GM12878 (cell line): Measurements from ENCODE around the gene NTMT2. TPM values are rescaled to one million over a fixed set of nuclear protein-coding genes. Genes with fewer than 3 reads are reported as not detected.

ENCODE experiments used
- ATAC-seq: fragments of 200-7000 bp; cut with Tn5 transposase; 3 replicates; pipeline ENCODE4 v1.9.1; 2020; ENCODE audit warnings: mild to moderate bottlenecking, moderate library complexity
- BruUV-seq: library from RNA; stranded (reverse); fragments of 400-500 nt; replicated peaks from 2 replicates; lab custom pipeline; 2021; lab: Mats Ljungman, UMichigan
- CTCF ChIA-PET: fragments of 300-600 bp; sonication (Branson Sonifier 250); formaldehyde crosslinking; extraction: SDS; loops from one replicate; lab custom pipeline; 2021; ENCODE audit warnings: inconsistent platforms; lab: Yijun Ruan, JAX
- POLR2A ChIA-PET: fragments of 350-600 bp; formaldehyde crosslinking; extraction: SDS; loops from one replicate; lab custom pipeline; 2021; ENCODE audit warnings: inconsistent platforms; lab: Charles Lee
- RAD21 ChIA-PET: fragments of 300-600 bp; sonication (Branson Sonifier 250); formaldehyde crosslinking; loops from one replicate; lab custom pipeline; 2023; ENCODE audit warnings: antibody characterized with exemption; ENCODE audit not compliant: unreplicated experiment; lab: Charles Lee
- SMC1A ChIA-PET: fragments of 300-600 bp; sonication (Branson Sonifier 250); formaldehyde crosslinking; loops from one replicate; lab custom pipeline; 2023; ENCODE audit not compliant: unreplicated experiment, uncharacterized antibody; lab: Charles Lee
- DNase-seq: peaks from one replicate; pipeline ENCODE4 v3.0.0-alpha.2; 2011; ENCODE audit warnings: low read depth, low spot score
- FAIRE-seq: peaks from 3 replicates; lab custom pipeline; 2011; peaks lifted over from hg19 to GRCh38; lab: Jason Lieb, UNC
- H2AFZ ChIP-seq: 2 replicates; pipeline ENCODE4 v1.6.0; 2011; ENCODE audit warnings: low read depth, low read length, control low read depth; ENCODE audit not compliant: control insufficient read depth
- H3K27ac ChIP-seq: 2 replicates; pipeline ENCODE4 v1.5.1; 2011; ENCODE audit warnings: control low read depth; ENCODE audit not compliant: control insufficient read depth, insufficient read depth
- H3K27me3 ChIP-seq, 2 experiments: replicated peaks in 1 of 2; 2 replicates each; pipeline versions ENCODE4 v1.6.0 to v1.6.1; 2011; ENCODE audit warnings: low read length in 1 of 2; ENCODE audit not compliant: control insufficient read depth in 2 of 2, insufficient read depth in 2 of 2
- H3K36me3 ChIP-seq, 2 experiments: 2 replicates each; pipeline ENCODE4 v1.5.1; 2011; ENCODE audit warnings: low read length in 1 of 2; ENCODE audit not compliant: control insufficient read depth in 2 of 2, insufficient read depth in 2 of 2
- H3K4me1 ChIP-seq: 2 replicates; pipeline ENCODE4 v1.6.1; 2011; ENCODE audit warnings: mild to moderate bottlenecking, low read length, moderate library complexity, mixed read lengths; ENCODE audit not compliant: control insufficient read depth, insufficient read depth
- H3K4me2 ChIP-seq: 2 replicates; pipeline ENCODE4 v1.6.0; 2011; ENCODE audit warnings: control low read depth; ENCODE audit not compliant: control insufficient read depth, insufficient read depth
- H3K4me3 ChIP-seq: fragments of 200-600 bp; sonication (generic); 2 replicates; pipeline ENCODE4 v1.5.1; 2016
- H3K79me2 ChIP-seq: 2 replicates; pipeline ENCODE4 v1.6.0; 2011; ENCODE audit warnings: low read length; ENCODE audit not compliant: control insufficient read depth, insufficient read depth
- H3K9ac ChIP-seq: 2 replicates; pipeline ENCODE4 v1.8.0; 2011; ENCODE audit warnings: low read length, control low read depth, mixed read lengths; ENCODE audit not compliant: control insufficient read depth, insufficient read depth
- H3K9me3 ChIP-seq: replicated peaks from 3 replicates; pipeline ENCODE4 v1.5.1; 2011; ENCODE audit warnings: mild to moderate bottlenecking, low read length; ENCODE audit not compliant: control insufficient read depth, insufficient read depth
- H4K20me1 ChIP-seq: 2 replicates; pipeline ENCODE4 v1.6.0; 2011; ENCODE audit not compliant: control insufficient read depth, insufficient read depth
- EGR1 ChIP-seq, 2 experiments: IDR thresholded peaks; 1 replicate in 1 of 2; 2 replicates in 1 of 2; pipeline ENCODE4 v1.6.1; 2011 to 2012; ENCODE audit warnings: low read depth in 2 of 2, low read length in 2 of 2, borderline replicate concordance in 1 of 2, mild to moderate bottlenecking in 1 of 2, moderate library complexity in 1 of 2
- HCFC1 ChIP-seq: fragments of 150-350 bp; IDR thresholded peaks from 2 replicates; pipeline ENCODE4 v1.6.1; 2014; ENCODE audit warnings: low read length
- KAT2A ChIP-seq: conservative IDR thresholded peaks from 2 replicates; pipeline ENCODE4 v1.6.1; 2011; ENCODE audit warnings: low read depth, low read length; ENCODE audit not compliant: control insufficient read depth
- LARP7 ChIP-seq: fragments of 450-650 bp; IDR thresholded peaks from 2 replicates; pipeline ENCODE4 v1.6.1; 2017; ENCODE audit warnings: mild to moderate bottlenecking
- MTA3 ChIP-seq: IDR thresholded peaks from 2 replicates; pipeline ENCODE4 v1.6.1; 2012; ENCODE audit warnings: low read length, inconsistent platforms, borderline replicate concordance
- MYC ChIP-seq: IDR thresholded peaks from 2 replicates; pipeline ENCODE4 v1.6.1; 2011; ENCODE audit warnings: mild to moderate bottlenecking, low read length, moderate library complexity, inconsistent platforms; ENCODE audit not compliant: insufficient read depth, insufficient replicate concordance, insufficient read length, severe bottlenecking
- RFX5 ChIP-seq: IDR thresholded peaks from 2 replicates; pipeline ENCODE4 v1.6.1; 2011; ENCODE audit warnings: low read depth, low read length, improper control_type of control experiment
- RUNX3 ChIP-seq: IDR thresholded peaks from 2 replicates; pipeline ENCODE4 v1.6.1; 2012; ENCODE audit warnings: low read length, inconsistent platforms
- SIX5 ChIP-seq: IDR thresholded peaks from 2 replicates; pipeline ENCODE4 v1.6.1; 2011; ENCODE audit warnings: mild to moderate bottlenecking, low read depth, low read length, moderate library complexity; ENCODE audit not compliant: severe bottlenecking
- SPI1 ChIP-seq: IDR thresholded peaks from 2 replicates; pipeline ENCODE4 v1.6.1; 2011; ENCODE audit warnings: low read depth, mild to moderate bottlenecking, low read length, moderate library complexity, borderline replicate concordance; ENCODE audit not compliant: insufficient read depth
- SUPT20H ChIP-seq: IDR thresholded peaks from 2 replicates; pipeline ENCODE4 v1.6.1; 2011; ENCODE audit warnings: low read depth, mild to moderate bottlenecking, low read length, moderate library complexity, borderline replicate concordance; ENCODE audit not compliant: control insufficient read depth
- WGBS: methylation state at CpG from one replicate; pipeline ENCODE4 v1.1.6; 2016; ENCODE audit warnings: low lambda C conversion rate; ENCODE audit not compliant: insufficient replicate concordance, insufficient coverage; ENCODE audit errors: missing lambda C conversion rate; 5-methylcytosine and 5-hydroxymethylcytosine counted together
- in situ Hi-C: fragments of 300-500 bp; cut with MboI; formaldehyde crosslinking; loops from 9 replicates; pipeline ENCODE4 v1.14.3; 2018; ENCODE audit warnings: mixed read lengths
- intact Hi-C: fragments of 100-400 bp; cut with micrococcal nuclease; formaldehyde crosslinking; loops from one replicate; pipeline ENCODE4 v1.14.2; 2022; ENCODE audit not compliant: unreplicated experiment
- polyA plus RNA-seq, 11 experiments: library from polyadenylated mRNA; depleted of rRNA in 4 of 11; unstranded in 6 of 11; stranded (reverse) in 5 of 11; fragments of >200 nt; fragmentation: Nextera tagmentation in 4 of 11; fragmentation: Illumina TruSeq in 1 of 11; extraction: Ambion mirVana in 4 of 11; extraction: Trizol in 1 of 11; gene quantifications; 1 replicate in 1 of 11; 2 replicates in 10 of 11; pipeline versions ENCODE4 v1.2.1 to v1.2.3, GENCODE V29; 2011 to 2016; ENCODE audit warnings: inconsistent platforms in 2 of 11, missing spikeins in 2 of 11, low read depth in 1 of 11
- total RNA-seq, 4 experiments: library from RNA; depleted of rRNA in 3 of 4; stranded (reverse); fragments of >200 nt in 3 of 4; fragmentation: Illumina TruSeq in 1 of 4; extraction: Trizol in 1 of 4; gene quantifications; 2 replicates each; pipeline versions ENCODE4 v1.2.1 to v1.2.3, GENCODE V29; 2013 to 2021
- TF ChIP-seq, protein P1 (sequence below): IDR thresholded peaks from 2 replicates; pipeline ENCODE4 v1.6.1; 2012; ENCODE audit warnings: low read length, inconsistent platforms
- TF ChIP-seq, protein P2 (sequence below): fragments of 450-650 bp; IDR thresholded peaks from 2 replicates; pipeline ENCODE4 v1.6.1; 2017; ENCODE audit warnings: mild to moderate bottlenecking, moderate library complexity
- TF ChIP-seq, protein P3 (sequence below): fragments of 450-650 bp; formaldehyde crosslinking; IDR thresholded peaks from 2 replicates; pipeline ENCODE4 v1.5.0; 2022; ENCODE audit warnings: mild to moderate bottlenecking, missing genetic modification characterization

Gene NTMT2
- total and polyA plus RNA-seq, 10 of the 15 experiments (the other 5 are each of a cell fraction or from before 2014, with no cell fraction given) = not detected

DNA sequence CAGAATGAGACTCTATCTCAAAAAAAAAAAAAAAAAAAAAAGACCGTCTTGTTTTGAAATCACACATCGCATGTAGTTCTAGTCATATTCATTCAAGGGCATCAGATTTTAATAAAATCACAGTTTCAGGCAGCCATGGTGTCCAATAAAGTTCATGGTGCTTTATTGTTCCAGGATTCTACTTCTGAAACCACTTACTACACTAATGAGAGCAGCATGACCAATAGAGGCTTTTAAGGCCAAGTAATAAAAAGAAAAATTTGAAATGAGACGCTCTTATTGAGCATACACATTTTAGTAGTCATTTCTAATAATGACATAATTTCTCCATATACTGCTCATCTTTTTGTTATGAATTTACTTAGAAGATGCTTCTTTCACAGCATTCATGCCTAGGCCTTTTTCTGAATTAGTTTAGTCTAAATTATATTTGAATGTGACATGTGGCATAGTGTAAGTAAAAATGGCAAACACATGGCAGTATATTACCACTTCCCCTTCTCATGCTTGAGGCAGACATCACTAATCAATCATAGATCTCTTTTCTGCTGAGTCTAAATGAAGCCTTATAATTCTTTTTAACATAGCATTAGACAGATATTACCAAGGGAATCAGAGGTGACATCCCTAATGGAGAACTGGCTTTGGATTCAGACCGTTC lies 18.5 kb downstream of the NTMT2 start:
- DNase-seq = no peak
- H3K9me3 ChIP-seq = no peaks in the 10 kb centered on the region
- peak; percentile 46; the same call in 2 of the 3 replicates for ATAC-seq
- 14% methylated on average over 4 of the region's 4 CpGs for WGBS
- H3K4me1 ChIP-seq = no peaks in the 10 kb centered on the region
- ChIA-PET SMC1A (interaction anchor here (1.1 kb wide), 1 partner anchor 17 kb away, joined by 4 read pairs; no protein-coding TSS in a partner anchor), CTCF (interaction anchor here (1.8 kb wide), 1 partner anchor 64 kb away, joined by 4 read pairs; no protein-coding TSS in a partner anchor), POLR2A (interaction anchor here (0.6 to 0.7 kb wide), 2 partner anchors 190 to 705 kb away, joined by 3 to 7 read pairs; no protein-coding TSS in a partner anchor), RAD21 (interaction anchor here (0.7 kb wide), 1 partner anchor 32 kb away, joined by 3 read pairs; no protein-coding TSS in a partner anchor)
- no TSS peak for BruUV-seq
- no peaks in the 10 kb centered on the region for H3K79me2 ChIP-seq
- no peaks in the 10 kb centered on the region for H3K27me3 ChIP-seq
- intact Hi-C loops (no loop called here), in situ Hi-C loops (no loop called here)
- no peak overlapping the region for H3K4me2 ChIP-seq
- no peak for FAIRE-seq
- H4K20me1 ChIP-seq = no peaks in the 10 kb centered on the region
- H2AFZ ChIP-seq = no peak overlapping the region; the same call in 1 of the 2 replicates
- no peaks in the 10 kb centered on the region for H3K36me3 ChIP-seq
- H3K4me3 ChIP-seq = no peak overlapping the region
- no peak overlapping the region for H3K27ac ChIP-seq
- no peak overlapping the region for H3K9ac ChIP-seq
- TF ChIP-seq, protein P1, sequence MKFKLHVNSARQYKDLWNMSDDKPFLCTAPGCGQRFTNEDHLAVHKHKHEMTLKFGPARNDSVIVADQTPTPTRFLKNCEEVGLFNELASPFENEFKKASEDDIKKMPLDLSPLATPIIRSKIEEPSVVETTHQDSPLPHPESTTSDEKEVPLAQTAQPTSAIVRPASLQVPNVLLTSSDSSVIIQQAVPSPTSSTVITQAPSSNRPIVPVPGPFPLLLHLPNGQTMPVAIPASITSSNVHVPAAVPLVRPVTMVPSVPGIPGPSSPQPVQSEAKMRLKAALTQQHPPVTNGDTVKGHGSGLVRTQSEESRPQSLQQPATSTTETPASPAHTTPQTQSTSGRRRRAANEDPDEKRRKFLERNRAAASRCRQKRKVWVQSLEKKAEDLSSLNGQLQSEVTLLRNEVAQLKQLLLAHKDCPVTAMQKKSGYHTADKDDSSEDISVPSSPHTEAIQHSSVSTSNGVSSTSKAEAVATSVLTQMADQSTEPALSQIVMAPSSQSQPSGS = no peak
- TF ChIP-seq MTA3 = no peak
- peak; percentile 60; the same call in 1 of the 2 replicates for TF ChIP-seq SPI1
- TF ChIP-seq RFX5 = no peak
- no peak for TF ChIP-seq EGR1 (IDR thresholded peaks at IDR 0.05; ENCODE audit: borderline replicate concordance in 1 of 2, low read depth in 2 of 2, low read length in 2 of 2)
- TF ChIP-seq SIX5 = no peak
- TF ChIP-seq HCFC1 = no peak
- no peak for TF ChIP-seq RUNX3
- TF ChIP-seq, protein P2, sequence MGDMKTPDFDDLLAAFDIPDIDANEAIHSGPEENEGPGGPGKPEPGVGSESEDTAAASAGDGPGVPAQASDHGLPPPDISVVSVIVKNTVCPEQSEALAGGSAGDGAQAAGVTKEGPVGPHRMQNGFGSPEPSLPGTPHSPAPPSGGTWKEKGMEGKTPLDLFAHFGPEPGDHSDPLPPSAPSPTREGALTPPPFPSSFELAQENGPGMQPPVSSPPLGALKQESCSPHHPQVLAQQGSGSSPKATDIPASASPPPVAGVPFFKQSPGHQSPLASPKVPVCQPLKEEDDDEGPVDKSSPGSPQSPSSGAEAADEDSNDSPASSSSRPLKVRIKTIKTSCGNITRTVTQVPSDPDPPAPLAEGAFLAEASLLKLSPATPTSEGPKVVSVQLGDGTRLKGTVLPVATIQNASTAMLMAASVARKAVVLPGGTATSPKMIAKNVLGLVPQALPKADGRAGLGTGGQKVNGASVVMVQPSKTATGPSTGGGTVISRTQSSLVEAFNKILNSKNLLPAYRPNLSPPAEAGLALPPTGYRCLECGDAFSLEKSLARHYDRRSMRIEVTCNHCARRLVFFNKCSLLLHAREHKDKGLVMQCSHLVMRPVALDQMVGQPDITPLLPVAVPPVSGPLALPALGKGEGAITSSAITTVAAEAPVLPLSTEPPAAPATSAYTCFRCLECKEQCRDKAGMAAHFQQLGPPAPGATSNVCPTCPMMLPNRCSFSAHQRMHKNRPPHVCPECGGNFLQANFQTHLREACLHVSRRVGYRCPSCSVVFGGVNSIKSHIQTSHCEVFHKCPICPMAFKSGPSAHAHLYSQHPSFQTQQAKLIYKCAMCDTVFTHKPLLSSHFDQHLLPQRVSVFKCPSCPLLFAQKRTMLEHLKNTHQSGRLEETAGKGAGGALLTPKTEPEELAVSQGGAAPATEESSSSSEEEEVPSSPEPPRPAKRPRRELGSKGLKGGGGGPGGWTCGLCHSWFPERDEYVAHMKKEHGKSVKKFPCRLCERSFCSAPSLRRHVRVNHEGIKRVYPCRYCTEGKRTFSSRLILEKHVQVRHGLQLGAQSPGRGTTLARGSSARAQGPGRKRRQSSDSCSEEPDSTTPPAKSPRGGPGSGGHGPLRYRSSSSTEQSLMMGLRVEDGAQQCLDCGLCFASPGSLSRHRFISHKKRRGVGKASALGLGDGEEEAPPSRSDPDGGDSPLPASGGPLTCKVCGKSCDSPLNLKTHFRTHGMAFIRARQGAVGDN = no peak
- TF ChIP-seq LARP7 = no peak
- TF ChIP-seq, protein P3, sequence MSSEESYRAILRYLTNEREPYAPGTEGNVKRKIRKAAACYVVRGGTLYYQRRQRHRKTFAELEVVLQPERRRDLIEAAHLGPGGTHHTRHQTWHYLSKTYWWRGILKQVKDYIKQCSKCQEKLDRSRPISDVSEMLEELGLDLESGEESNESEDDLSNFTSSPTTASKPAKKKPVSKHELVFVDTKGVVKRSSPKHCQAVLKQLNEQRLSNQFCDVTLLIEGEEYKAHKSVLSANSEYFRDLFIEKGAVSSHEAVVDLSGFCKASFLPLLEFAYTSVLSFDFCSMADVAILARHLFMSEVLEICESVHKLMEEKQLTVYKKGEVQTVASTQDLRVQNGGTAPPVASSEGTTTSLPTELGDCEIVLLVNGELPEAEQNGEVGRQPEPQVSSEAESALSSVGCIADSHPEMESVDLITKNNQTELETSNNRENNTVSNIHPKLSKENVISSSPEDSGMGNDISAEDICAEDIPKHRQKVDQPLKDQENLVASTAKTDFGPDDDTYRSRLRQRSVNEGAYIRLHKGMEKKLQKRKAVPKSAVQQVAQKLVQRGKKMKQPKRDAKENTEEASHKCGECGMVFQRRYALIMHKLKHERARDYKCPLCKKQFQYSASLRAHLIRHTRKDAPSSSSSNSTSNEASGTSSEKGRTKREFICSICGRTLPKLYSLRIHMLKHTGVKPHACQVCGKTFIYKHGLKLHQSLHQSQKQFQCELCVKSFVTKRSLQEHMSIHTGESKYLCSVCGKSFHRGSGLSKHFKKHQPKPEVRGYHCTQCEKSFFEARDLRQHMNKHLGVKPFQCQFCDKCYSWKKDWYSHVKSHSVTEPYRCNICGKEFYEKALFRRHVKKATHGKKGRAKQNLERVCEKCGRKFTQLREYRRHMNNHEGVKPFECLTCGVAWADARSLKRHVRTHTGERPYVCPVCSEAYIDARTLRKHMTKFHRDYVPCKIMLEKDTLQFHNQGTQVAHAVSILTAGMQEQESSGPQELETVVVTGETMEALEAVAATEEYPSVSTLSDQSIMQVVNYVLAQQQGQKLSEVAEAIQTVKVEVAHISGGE (CRISPR knock-in tag) = no peak
- TF ChIP-seq MYC = no peak
- TF ChIP-seq SUPT20H = no peak
- no peak for TF ChIP-seq KAT2A
